Activated T-helper 17 cell treated with anti-CD3 and anti-CD28 coated beads, Interleukin-2, amount 50 U/mL, for 72 hours (primary cell): ENCODE measurements around the gene USP17L11. TPM values are rescaled to one million over a fixed set of nuclear protein-coding genes. Genes with fewer than 3 reads are reported as not detected.
"Not testable (repeated sequence)": the region's sequence is repeated elsewhere in the genome, so short reads cannot be mapped to it uniquely, and the experiment has no call there.

Experiments
- ATAC-seq: fragments of 150-1000 bp; cut with Tn5 transposase; replicated peaks from 2 replicates; pipeline ENCODE4 v1.10.0; 2021; ENCODE audit warnings: mild to moderate bottlenecking, moderate library complexity
- H3K27ac Mint-ChIP-seq: one replicate; pipeline ENCODE4 v1.8.0; 2022; ENCODE audit warnings: mixed read lengths
- H3K27me3 Mint-ChIP-seq: one replicate; pipeline ENCODE4 v1.8.0; 2022; ENCODE audit warnings: mixed read lengths
- H3K36me3 Mint-ChIP-seq: one replicate; pipeline ENCODE4 v1.8.0; 2022; ENCODE audit warnings: low read depth, mild to moderate bottlenecking, mixed read lengths
- H3K4me1 Mint-ChIP-seq: one replicate; pipeline ENCODE4 v1.8.0; 2022; ENCODE audit warnings: mixed read lengths
- H3K4me3 Mint-ChIP-seq: one replicate; pipeline ENCODE4 v1.8.0; 2022; ENCODE audit warnings: mild to moderate bottlenecking, mixed read lengths
- H3K9me3 Mint-ChIP-seq: one replicate; pipeline ENCODE4 v1.8.0; 2022; ENCODE audit warnings: mixed read lengths
- total RNA-seq, 2 donors: library from RNA; stranded (reverse); gene quantifications; one replicate each; pipeline ENCODE4 v1.2.3, GENCODE V29; 2022

Gene USP17L11, protein sequence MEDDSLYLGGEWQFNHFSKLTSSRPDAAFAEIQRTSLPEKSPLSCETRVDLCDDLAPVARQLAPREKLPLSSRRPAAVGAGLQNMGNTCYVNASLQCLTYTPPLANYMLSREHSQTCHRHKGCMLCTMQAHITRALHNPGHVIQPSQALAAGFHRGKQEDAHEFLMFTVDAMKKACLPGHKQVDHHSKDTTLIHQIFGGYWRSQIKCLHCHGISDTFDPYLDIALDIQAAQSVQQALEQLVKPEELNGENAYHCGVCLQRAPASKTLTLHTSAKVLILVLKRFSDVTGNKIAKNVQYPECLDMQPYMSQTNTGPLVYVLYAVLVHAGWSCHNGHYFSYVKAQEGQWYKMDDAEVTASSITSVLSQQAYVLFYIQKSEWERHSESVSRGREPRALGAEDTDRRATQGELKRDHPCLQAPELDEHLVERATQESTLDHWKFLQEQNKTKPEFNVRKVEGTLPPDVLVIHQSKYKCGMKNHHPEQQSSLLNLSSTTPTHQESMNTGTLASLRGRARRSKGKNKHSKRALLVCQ
- not detected for total RNA-seq

- not testable (repeated sequence) for H3K4me3 Mint-ChIP-seq, ATAC-seq, H3K9me3 Mint-ChIP-seq, H3K27me3 Mint-ChIP-seq, H3K36me3 Mint-ChIP-seq, H3K27ac Mint-ChIP-seq, H3K4me1 Mint-ChIP-seq
Observed at GRCh38 chr4:9215105-9215504, at the start of gene USP17L11. Gene USP17L11 (plus strand): TSS chr4:9215405. CDS start chr4:9215405, 0 bp downstream.

GRCh38 chr4:9165990-9166389 lies 49.2 kb upstream of the USP17L11 start:
- H3K4me1 Mint-ChIP-seq, H3K27ac Mint-ChIP-seq, H3K36me3 Mint-ChIP-seq, ATAC-seq, H3K27me3 Mint-ChIP-seq, H3K9me3 Mint-ChIP-seq, H3K4me3 Mint-ChIP-seq: not testable (repeated sequence)

DNA sequence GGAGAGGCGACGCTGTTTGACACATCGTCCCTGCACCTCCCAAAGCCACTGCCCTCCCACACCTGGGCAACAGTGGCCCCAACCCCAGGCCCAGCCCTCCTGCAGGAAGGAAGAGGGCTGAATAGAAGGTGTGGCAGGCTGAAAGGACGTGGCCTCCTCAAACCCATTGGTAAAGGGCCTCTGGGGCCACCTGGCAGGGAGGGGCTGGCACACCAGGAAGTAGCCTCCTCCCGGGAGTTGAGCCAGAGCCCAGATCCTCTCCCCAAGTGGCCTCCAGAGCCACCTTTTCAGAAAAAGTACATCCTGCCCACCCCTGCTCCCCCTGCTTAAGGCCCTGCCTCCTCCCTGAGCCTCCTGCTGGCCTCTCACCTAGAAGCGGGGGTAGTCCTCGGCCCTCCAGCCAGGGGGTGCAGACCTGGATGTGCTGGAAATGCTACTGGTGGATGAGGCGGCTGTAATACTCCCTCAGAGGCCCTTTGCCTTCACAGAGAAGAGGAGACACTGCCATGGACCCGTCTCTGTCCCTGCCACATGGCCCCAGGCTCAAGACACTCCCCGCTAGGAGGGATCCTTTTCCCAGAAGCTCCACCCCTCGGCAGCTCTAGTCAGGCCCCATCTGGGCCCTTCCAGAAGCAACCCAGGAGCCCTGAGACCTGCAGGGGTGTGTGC lies 45.3 kb upstream of the USP17L11 start, which contains the start of gene FAM90A26:
Gene FAM90A26, plus strand, starts transcription at position 619 of the 669 bp plus-strand sequence. CDS start 2,764 bp downstream, outside the sequence.
- H3K9me3 Mint-ChIP-seq, H3K4me1 Mint-ChIP-seq, H3K27ac Mint-ChIP-seq, H3K4me3 Mint-ChIP-seq, ATAC-seq, H3K36me3 Mint-ChIP-seq, H3K27me3 Mint-ChIP-seq: not testable (repeated sequence)

GRCh38 chr4:9210357-9210756 lies 4.8 kb upstream of the USP17L11 start, which contains the start of gene USP17L10:
Gene USP17L10 (plus strand): TSS chr4:9210657. CDS start chr4:9210657, 0 bp downstream.
- H3K9me3 Mint-ChIP-seq, ATAC-seq, H3K27me3 Mint-ChIP-seq, H3K4me3 Mint-ChIP-seq, H3K4me1 Mint-ChIP-seq, H3K27ac Mint-ChIP-seq, H3K36me3 Mint-ChIP-seq: not testable (repeated sequence)

- not testable (repeated sequence) for H3K9me3 Mint-ChIP-seq, H3K27me3 Mint-ChIP-seq, H3K27ac Mint-ChIP-seq, ATAC-seq, H3K36me3 Mint-ChIP-seq, H3K4me1 Mint-ChIP-seq, H3K4me3 Mint-ChIP-seq
Observed at GRCh38 chr4:9214701-9215100, 504 bp upstream of the USP17L11 start.

GRCh38 chr4:9219852-9220251 lies 4.6 kb downstream of the USP17L11 start, which contains the start of gene USP17L12:
Gene USP17L12 (plus strand): TSS chr4:9220152. CDS start chr4:9220152, 0 bp downstream.
- ATAC-seq, H3K4me1 Mint-ChIP-seq, H3K4me3 Mint-ChIP-seq, H3K27me3 Mint-ChIP-seq, H3K9me3 Mint-ChIP-seq, H3K36me3 Mint-ChIP-seq, H3K27ac Mint-ChIP-seq: not testable (repeated sequence)

- H3K36me3 Mint-ChIP-seq, ATAC-seq, H3K9me3 Mint-ChIP-seq, H3K27me3 Mint-ChIP-seq, H3K4me1 Mint-ChIP-seq, H3K4me3 Mint-ChIP-seq, H3K27ac Mint-ChIP-seq: not testable (repeated sequence)
Observed at GRCh38 chr4:9224596-9224995, 9.4 kb downstream of the USP17L11 start, which contains the start of gene USP17L13. Gene USP17L13 (plus strand): TSS chr4:9224896. CDS start chr4:9224896, 0 bp downstream.

- not testable (repeated sequence) for H3K9me3 Mint-ChIP-seq, H3K4me1 Mint-ChIP-seq, ATAC-seq, H3K4me3 Mint-ChIP-seq, H3K36me3 Mint-ChIP-seq, H3K27ac Mint-ChIP-seq, H3K27me3 Mint-ChIP-seq
Observed at GRCh38 chr4:9230249-9230648, 15.0 kb downstream of the USP17L11 start.

GRCh38 chr4:9234085-9234484 lies 18.9 kb downstream of the USP17L11 start, which contains the start of gene USP17L15:
Gene USP17L15 (plus strand): TSS chr4:9234385. CDS start chr4:9234385, 0 bp downstream.
- ATAC-seq, H3K27ac Mint-ChIP-seq, H3K36me3 Mint-ChIP-seq, H3K4me3 Mint-ChIP-seq, H3K9me3 Mint-ChIP-seq, H3K4me1 Mint-ChIP-seq, H3K27me3 Mint-ChIP-seq: not testable (repeated sequence)

GRCh38 chr4:9238461-9238860 lies 23.3 kb downstream of the USP17L11 start:
- not testable (repeated sequence) for H3K4me1 Mint-ChIP-seq, H3K27me3 Mint-ChIP-seq, H3K27ac Mint-ChIP-seq, H3K4me3 Mint-ChIP-seq, H3K36me3 Mint-ChIP-seq, ATAC-seq, H3K9me3 Mint-ChIP-seq

DNA sequence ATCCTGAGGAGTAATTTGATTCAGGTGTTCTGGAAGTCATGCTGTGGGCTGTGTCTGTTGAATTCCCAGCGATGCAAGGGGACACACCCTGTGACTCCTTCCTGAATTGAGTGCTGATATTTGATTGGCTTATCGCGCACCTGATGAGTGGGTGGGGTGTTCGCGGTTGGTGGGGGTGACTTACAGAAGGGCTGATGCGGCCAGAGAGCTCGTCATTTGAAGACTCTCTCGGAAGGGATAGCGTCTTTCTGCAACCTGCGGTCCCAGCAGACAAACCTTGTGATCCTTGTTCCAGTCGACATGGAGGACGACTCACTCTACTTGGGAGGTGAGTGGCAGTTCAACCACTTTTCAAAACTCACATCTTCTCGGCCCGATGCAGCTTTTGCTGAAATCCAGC lies 28.4 kb downstream of the USP17L11 start, which contains the start of gene USP17L17:
Gene USP17L17, plus strand, starts transcription at position 301 of the 400 bp plus-strand sequence. Its CDS starts 0 bp downstream, at position 301.
- ATAC-seq, H3K9me3 Mint-ChIP-seq, H3K36me3 Mint-ChIP-seq, H3K27me3 Mint-ChIP-seq, H3K4me3 Mint-ChIP-seq, H3K4me1 Mint-ChIP-seq, H3K27ac Mint-ChIP-seq: not testable (repeated sequence)

DNA sequence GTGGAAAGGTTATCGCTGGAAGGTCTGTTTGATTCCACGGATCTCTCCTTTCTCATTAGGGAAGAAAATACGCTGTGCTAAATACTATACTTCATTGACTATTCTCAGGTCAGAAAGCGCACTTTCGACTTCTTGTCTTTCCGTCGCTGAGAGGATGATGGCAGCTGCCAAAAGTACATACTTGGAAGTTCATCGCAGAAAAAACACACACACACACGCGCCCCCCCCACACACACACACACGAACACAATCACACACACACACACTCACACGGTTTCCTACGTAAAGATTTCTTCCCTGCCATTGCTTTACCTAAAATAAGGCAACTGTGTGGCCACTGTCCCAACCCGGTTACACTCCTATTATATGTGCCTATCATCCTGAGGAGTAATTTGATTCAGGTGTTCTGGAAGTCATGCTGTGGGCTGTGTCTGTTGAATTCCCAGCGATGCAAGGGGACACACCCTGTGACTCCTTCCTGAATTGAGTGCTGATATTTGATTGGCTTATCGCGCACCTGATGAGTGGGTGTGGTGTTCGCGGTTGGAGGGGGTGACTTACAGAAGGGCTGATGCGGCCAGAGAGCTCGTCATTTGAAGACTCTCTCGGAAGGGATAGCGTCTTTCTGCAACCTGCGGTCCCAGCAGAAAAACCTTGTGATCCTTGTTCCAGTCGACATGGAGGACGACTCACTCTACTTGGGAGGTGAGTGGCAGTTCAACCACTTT lies 32.9 kb downstream of the USP17L11 start, which contains the start of gene USP17L18:
Gene USP17L18, plus strand, starts transcription at position 678 of the 728 bp plus-strand sequence. Its CDS starts 0 bp downstream, at position 678.
- H3K27ac Mint-ChIP-seq, H3K4me3 Mint-ChIP-seq, H3K36me3 Mint-ChIP-seq, ATAC-seq, H3K27me3 Mint-ChIP-seq, H3K9me3 Mint-ChIP-seq, H3K4me1 Mint-ChIP-seq: not testable (repeated sequence)

GRCh38 chr4:9253078-9253477 lies 37.9 kb downstream of the USP17L11 start, which contains the start of gene USP17L19:
Gene USP17L19 (plus strand): TSS chr4:9253378. CDS start chr4:9253378, 0 bp downstream.
- not testable (repeated sequence) for H3K27me3 Mint-ChIP-seq

DNA sequence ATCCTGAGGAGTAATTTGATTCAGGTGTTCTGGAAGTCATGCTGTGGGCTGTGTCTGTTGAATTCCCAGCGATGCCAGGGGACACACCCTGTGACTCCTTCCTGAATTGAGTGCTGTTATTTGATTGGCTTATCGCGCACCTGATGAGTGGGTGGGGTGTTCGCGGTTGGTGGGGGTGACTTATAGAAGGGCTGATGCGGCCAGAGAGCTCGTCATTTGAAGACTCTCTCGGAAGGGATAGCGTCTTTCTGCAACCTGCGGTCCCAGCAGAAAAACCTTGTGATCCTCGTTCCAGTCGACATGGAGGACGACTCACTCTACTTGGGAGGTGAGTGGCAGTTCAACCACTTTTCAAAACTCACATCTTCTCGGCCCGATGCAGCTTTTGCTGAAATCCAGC lies 42.6 kb downstream of the USP17L11 start, which contains the start of gene USP17L20:
Gene USP17L20, plus strand, starts transcription at position 301 of the 400 bp plus-strand sequence. Its CDS starts 0 bp downstream, at position 301.
- H3K4me1 Mint-ChIP-seq, H3K36me3 Mint-ChIP-seq, H3K4me3 Mint-ChIP-seq, H3K27ac Mint-ChIP-seq, H3K27me3 Mint-ChIP-seq, H3K9me3 Mint-ChIP-seq, ATAC-seq: not testable (repeated sequence)

More at GRCh38 chr4:9253078-9253477, 37.9 kb downstream of the USP17L11 start, which contains the start of gene USP17L19:
- ATAC-seq, H3K4me1 Mint-ChIP-seq, H3K4me3 Mint-ChIP-seq, H3K9me3 Mint-ChIP-seq, H3K36me3 Mint-ChIP-seq, H3K27ac Mint-ChIP-seq: not testable (repeated sequence)
